NK-92 treated with Interleukin-12 subunit alpha and Interleukin-12 subunit beta, amount 100 ng/mL, for 24 hours (cell line): Measurements from ENCODE around the gene PRRX2.
"Not testable (repeated sequence)": the region's sequence is repeated elsewhere in the genome, so short reads cannot be mapped to it uniquely, and the experiment has no call there.

Experiments
- DNase-seq: peaks from one replicate; lab custom pipeline; 2025; lab: John Stamatoyannopoulos, UW

Gene PRRX2

DNA sequence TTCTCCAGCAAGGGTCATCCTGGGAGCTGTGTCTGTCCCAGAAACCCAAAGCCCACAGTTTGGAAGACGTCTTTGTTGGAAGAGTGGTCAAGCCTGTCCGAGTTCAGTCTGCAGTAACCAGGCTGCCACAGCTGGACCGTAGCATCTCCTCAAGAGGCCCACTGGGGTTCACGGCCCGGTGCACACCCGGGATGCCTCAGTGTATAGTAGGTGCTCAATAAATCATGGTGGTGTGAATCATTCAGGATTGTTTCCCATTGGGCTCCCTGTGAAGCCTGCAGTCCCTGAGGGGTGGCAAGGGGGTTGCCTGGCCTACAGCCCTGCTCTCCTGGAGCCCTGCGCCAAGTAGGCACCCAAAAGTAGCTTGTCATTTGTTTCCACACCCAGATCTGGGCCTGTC is 10.3 kb upstream of the PRRX2 start:
- DNase-seq, result no peak

DNA sequence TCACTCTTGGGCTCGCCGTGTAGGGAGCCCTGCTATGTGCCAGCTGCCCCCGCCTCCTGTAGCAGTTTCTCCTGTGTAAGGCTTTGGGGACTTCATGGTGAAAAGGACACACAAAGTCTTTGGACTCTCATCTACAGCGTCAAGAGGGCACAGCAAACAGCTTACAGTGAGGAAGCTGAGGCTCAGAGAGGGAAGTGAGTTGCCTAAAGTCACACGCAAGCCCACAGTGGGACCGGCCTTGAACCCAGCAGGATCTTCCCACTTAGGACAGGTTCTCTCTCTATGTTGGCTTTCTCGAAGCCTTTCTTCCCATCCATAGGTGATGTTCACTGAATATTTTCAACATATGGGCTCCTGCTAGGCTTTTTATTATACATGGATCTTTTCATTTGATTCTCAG is 9.8 kb upstream of the PRRX2 start:
- no peak for DNase-seq

DNA sequence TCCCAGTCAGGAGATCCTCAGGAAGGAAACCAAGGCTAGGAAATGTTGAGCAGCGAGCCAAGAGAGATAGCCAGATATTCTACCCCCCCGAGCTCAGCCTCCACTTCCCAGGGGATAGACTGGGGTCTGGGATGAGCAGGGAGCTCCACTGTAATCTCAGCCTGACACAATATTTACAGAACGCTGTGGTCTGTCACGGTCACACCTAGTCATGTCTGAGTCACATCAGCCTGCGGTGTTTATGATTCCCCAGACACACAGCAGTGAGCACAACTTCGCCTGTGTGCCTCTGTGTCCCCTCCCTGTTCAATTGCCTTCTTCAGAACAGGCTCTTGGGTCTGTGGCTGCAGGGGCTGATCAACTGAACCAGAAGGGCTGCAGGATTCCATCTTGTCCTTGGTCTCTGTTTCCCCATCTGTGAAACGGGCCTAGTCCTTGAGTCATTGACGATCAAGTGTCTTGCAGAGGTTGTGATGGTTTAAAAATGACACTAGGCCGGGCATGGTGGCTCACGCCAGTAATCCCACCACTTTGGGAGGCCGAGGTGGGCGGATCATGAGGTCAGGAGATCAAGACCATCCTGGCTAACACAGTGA is 8.6 kb upstream of the PRRX2 start:
- peak; percentile 43 for DNase-seq

DNA sequence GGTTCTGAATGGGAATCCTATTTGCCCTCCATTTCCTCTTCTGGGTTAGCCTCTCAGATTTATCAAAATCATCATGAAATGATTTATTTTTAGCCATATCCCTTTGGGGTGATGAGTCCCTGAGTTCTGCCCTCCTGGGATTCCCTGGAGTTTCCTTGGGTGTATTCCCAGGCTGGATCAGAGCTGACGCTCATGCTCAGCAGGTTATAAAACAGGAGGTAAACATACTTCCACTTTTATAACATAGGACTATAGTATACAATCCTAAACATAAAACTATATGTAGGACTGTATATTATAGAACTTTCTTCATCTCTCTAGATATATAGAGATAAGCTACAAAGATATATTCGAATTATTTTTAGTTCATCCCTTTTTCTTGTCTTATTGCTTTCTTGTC is 4.4 kb upstream of the PRRX2 start:
- DNase-seq, result no peak

DNA sequence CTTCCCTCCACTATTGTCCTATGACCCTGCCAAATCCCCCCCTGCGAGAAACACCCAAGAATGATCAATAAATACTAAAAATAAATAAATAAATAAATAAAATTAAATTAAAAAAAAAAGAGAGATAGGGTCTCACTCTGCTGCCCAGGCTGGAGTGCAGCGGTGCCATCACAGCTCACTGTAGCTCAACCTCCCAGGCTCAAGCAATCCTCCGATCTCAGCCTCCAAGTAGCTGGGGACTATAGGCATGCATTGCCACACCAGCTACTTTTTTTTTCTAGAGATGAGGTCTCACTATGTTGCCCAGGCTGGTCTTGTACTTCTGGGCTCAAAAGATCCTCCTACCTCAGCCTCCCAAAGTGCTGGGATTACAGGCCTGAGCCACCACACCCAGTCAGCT is 3.2 kb upstream of the PRRX2 start:
- DNase-seq, result not testable (repeated sequence)

DNA sequence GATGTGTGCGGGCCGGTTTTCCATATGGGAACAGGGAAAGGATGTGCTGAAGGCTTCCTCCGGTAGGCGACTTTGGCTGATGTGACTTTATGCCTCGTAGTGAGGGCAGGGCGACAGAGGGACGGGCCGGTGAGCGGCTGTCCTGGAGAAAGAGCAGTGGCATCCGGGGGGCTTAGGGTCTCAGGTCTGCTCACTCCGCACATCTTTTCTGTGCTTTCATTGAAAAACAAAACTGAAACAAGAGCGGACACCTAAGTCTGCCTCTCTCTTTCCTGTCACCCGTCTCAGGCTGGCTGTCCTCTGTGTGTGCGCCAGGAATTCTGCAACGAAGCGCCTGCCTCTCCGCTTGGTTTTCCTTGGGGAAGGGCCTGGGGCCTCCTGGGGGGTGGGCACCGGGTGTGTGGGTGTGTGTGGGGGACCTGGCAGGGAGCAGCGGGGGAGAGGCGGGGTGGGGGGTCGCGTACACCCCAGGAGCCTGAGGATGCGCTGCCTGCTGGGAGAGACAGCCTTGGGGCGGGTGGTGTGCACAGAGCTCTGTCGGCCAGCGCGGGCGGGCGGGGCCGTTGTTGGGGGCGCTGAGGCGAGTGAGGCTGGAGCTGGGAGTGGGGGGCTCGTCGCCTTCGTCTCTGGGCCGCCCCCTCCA is 580 bp upstream of the PRRX2 start:
- DNase-seq, result no peak

DNA sequence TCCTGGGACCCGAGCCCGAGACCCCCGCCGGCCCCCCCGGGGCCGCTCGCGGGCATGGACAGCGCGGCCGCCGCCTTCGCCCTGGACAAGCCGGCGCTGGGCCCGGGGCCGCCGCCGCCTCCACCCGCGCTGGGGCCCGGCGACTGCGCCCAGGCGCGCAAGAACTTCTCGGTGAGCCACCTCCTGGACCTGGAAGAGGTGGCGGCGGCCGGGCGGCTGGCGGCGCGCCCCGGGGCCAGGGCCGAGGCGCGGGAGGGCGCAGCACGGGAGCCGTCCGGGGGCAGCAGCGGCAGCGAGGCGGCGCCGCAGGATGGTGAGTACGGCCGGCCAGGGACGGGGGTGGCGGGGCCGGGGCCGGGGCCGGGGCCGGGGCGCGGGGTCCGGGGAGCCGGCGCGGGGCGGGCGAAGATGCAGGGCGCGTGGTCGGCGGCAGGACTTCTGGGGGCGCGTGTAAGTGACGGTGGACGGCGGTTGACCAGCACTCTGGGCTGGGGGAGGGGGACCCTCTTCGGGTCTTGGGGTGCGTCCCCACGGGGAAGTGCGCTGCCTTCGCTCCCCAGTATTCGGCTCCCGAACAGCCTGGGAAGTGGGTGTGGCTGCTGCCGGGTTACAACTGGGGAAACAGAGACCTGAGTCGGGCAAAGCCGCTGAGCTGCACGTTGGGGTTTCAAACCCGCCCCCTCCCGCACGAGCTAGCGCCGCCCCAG is 520 bp downstream of the PRRX2 start:
- no peak for DNase-seq

DNA sequence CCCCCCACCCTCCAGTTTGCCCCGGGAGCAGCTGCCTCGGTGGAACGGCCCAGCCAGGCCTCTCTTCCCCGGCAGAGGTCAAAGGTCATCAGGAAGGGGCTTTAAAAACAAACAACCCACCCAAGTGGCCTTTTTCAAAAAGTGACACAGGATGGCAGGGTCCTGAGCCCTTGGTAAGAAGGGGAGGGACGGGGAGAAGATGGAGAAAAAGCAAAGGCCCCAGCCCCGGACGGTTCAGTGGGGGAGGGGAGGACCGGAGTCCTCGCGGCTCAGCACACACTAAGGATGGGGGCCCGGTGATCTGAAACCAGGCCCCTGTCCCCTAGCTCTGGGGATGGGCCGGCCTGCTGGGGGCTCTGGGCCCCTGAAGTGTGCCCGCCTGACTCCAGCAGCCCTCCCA is 1.1 kb downstream of the PRRX2 start:
- DNase-seq, result no peak

DNA sequence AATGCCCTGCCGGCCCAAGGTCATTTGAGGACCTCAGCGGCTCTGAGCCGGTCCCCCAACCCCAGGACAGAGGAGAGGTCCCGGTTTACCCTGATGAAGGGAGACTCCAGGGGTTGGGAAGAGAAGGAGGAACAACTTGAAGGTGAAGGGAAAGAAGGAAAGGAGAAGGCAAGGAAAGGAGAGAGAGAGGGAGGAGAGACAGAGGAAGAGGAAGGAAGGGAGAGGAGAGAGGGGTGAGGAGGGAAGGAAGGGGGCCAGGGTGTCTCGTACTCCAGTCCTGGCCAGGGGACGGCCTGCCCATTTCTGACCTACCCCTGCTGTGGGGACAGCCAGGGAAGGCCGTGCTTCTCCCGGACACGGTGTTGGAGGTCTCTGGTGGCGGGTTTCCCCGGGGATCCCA is 1.9 kb downstream of the PRRX2 start:
- DNase-seq, result no peak

DNA sequence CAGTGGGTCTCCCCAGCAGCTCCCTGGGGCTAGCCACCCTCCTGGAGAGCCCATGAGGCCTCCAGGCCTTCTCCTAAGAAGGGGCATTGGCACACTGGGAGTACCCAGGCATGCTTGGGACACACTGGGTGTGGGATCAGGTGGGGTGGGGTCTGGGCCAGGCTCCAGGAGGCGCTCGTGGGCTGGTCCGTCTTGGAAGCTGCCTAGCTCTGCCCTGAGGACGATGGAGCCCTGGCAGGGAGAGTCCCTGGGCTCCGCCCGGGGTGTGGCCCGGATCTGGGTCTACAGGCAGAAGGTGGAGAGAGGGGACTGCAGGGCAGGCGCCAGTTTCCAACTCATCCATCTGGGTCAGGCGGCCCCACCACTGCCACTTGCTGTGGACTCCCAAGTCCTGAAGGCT is 2.4 kb downstream of the PRRX2 start:
- DNase-seq, result no peak

DNA sequence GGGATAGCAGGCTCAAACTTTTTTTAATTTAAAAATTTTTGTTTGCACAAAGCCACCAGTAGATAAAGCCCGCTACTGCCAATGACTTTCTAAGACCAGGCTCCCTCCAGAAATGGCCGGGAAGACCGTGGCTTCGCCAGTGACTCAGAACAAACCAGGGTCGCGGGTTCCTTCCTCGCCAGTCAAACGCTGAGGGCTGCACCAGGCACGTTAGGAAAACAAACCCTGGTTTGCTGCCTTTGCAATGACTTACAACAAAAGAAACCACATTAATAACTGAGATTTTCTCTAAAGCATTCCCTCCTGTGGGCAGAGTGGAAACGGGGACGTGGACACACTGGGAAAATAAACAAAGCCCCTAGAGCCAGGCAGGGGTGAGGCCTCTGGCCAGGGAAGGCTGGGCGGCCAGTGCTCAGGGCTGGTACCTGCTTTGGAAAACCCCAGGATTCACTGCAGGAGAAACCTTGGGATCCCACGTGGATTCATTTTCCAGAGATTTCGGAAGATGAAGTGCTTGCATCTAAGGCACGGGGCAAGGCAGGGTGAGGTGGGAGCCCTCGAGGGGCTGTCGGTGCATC is 3.8 kb downstream of the PRRX2 start:
- no peak for DNase-seq

DNA sequence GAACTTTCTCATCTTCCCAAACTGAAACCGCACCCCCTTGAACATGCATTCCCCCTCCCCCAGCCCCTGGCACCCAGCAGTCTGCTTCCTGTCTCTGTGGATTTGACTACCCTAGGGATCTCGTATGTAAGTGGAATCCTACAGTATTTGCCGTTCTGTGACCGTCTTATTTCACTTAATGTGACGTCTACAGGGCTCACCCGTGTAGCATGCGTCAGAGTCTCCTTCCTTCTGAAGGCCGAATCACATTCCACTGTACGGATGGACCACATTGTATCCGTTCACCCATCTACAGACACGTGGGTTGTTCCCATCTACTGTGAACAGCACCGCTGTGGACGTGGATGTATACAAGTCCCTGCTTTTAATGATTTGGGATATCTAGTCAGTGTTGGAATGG is 4.5 kb downstream of the PRRX2 start:
- no peak for DNase-seq

DNA sequence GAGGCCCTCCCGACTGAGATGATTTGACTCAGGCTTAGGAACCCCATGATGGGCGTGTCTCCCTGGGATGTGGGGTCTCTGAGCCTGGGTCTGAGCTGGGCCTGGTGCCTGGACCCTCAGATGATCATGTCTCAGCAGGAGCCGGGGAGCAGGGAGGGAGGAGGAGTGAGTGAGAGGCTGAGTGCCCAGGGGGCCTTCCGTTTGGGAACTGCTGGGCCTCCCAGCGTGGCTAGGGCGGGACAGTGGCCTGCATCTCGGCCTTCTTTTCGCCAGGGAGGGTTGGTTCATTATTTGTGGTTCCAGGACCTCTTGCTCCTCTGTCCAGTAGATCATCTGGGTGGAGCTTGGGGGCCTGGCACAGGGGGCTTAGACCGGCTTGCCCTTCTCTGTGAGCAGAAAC is 5.6 kb downstream of the PRRX2 start:
- no peak for DNase-seq

DNA sequence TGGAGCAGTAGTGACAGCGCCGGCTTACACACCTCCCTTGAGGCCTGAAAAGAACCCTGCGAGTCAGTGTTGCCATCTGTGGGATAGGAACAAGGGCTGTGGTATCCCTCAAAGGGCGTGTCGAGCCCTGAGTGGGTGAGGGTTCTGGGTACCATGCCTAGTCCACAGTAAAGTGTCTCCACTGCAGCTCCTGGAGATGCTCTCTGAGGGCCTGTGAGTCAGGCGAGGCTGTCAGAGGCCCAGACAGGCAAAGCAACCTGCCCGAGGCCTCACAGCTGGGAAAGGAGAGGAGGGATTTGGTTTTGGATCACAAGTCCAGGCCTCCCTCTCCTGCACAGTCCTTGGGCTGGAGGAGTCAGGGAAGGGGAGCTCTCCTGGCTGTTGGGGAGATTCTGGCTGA is 6.1 kb downstream of the PRRX2 start:
- no peak for DNase-seq

DNA sequence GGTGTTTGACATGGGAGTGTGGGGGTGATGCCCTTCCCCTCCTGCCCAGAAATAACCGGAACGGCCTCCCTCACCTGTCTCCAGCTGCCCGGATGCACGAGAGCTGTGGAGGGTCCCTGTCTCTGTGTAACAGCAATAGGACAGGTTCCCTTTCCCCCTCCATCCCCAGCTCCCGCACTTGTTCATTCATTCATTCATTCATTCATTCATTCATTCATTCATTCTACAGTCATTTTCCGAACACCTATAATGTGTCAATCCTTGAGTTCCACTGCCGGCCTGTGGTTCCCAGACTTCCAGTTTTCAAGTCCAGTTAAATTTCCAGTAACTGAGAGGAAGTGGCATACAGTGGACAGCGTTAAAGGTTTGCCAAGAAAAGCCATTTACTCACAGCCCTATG is 7.3 kb downstream of the PRRX2 start:
- DNase-seq, result no peak

DNA sequence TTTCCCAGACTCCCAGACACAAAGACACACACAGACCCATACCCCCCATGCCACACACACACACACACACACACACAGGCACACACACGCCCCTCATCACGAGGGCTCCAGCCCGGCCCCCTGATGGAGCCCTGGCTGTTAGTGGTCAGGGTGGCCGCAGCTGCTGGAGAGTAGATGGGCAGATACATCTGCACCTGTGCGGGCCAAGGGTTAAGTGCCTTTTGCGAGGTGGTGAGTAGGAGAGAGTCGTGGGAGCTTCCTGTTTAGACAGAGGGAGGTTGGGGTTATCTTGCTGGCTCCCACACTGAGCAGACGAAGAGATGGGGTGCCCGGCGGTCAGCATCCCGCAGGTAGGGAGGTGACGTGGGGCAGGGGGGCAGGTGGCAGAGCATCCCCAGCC is 8.2 kb downstream of the PRRX2 start:
- DNase-seq, result no peak

DNA sequence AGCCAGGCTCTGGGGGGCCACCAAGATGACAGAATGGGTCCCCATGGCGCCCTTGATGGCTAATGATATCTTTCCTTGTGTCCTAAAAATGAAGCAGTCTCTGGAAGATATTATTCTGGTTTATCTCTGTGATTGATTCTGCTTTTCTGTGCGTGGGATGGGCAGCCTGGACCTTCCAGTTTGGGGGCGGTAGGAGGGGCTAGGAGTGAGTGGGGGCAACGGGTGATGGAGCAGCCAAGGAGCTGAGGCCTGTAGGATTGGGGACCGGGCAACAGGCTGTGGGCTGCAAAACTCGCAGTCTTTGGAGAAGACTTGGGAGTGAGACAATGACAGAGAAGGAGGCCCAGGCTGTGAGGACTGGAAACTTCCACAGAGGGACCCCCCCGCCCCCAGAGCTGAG is 8.8 kb downstream of the PRRX2 start:
- no peak for DNase-seq

DNA sequence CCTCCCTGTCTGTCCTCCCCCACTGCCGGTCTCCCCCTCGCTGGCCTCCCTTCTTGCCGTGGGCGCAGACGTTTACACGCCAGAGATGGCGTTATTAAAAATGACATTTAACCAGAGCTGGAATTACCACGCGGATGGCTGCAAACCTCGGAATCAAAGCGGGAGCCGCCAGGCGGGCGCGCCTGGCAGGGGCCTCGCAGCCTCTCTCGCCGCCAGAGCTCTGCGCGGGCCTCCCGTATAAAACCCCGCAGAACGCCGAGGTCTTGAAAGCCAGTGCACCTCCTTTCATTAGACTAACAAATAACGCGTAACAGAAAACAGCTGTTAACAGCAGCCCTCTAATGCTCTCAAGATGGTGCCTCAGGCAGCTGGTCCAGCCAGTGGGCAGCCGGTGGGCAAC is 10.2 kb downstream of the PRRX2 start:
- no peak for DNase-seq

DNA sequence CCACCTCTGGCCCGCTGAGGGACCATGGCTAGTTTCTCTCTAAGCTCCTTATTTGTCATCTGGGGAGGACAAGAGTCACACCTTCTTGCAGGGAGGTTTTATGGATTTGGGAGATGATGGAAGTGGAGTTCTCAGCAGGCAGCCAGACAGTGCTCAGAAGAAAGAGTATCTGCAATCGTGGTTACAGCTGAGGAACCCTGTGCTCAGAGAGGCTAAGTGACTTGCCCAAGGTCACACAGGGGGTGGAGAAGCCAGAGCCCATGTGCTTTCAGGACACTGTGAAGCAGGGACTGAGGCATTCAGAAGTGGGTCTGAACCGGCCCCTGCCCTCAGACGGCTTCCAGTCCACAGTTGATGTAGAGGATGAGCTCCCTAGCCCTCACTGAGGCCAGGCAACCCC is 10.8 kb downstream of the PRRX2 start:
- no peak for DNase-seq

DNA sequence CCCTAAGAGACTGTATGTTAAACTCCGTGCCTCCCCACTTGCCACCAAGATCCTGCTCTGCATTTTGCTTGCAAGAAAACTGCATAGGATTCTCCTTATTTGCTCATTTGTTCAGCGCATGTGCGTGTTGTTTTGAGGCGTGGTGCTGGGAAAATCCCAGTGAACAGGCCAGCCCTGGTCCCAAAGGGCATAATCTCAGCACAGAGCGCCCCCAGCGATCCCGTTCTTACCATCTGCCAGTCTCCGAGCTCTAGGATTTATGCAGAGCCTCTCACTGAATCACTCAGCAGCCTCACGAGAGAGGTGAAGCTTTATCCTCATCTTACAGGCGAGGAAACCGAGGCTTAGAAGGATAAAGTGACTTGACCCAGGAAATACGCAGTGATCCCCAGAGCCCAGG is 11.5 kb downstream of the PRRX2 start:
- DNase-seq, result no peak

DNA sequence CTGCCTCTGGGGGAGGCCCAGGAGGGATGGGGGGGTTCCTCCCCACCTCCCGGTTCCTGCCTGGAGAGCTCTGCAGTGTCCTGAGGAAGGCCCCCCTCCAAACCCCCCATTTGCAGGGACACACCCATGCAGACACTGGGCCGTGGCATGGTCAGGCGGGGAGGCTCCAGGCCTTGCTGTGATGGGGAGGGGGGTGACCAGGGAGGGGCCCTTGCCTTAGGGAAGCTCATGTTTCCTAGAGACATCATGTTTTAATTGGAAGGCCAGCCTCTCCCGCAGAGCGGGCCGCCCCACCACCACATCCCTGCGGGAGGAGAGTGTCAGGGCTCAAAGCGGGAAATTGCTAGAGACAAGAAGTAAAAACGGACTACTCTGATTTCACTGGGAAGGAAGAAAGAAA is 12.0 kb downstream of the PRRX2 start:
- DNase-seq, result no peak

DNA sequence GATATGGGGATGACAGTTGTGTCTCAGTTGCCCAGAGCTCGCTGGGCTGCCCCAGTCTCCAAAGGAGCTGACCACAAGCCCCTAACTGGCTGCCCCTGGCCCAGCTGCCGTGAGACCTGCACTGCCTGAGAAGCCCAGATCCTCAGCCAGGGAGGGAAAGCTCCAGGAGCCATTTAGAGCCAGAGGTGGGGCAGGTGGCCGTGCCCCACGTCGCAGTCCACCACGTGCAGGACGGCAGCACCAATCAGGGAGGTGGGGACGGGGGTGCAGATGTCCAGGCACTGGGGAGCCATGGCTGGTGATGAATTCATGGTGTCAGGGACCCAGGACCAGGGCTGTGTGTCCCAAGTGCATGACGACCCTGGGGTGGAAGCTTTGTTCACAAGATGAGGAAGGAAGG is 13.4 kb downstream of the PRRX2 start:
- DNase-seq, result no peak

DNA sequence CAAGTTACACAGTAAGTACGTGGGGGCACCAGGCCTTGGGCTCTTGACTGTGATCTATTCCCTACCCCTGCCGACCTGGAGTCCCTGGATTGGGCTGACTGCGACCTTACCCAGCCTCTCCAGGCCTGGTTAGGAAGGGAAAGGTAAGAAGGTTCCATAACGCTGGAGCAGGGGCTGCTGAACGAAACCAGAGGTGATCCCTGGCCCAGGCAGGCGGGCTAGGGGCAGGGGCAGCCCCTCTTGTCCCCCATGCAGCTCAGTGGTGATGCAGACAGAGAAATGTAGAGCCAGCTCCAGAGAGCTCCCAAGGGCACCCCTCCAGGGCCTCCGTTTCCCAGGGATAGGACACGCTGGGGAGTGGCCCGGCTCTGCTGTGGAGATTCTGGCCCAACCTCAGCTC is 14.1 kb downstream of the PRRX2 start:
- DNase-seq, result no peak

DNA sequence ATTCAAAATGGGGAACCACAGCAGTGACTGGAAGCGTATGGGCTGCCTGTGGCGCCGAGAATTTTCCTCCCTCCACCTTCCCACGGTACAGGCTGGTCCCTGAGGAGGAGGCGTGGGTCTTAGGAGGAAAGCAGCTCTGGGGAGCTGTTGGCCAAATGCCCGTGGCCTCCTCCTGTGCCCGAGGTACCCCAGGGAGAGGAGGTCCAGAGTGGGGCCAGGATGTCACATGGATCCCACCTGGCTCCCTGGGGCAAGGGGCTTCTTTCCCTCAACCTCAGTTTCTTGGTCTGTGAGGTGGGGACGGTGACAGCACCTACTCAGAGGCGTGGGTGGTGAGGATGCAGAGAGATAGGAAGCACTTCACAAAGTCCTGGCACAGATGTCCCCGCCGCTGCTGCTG is 16.5 kb downstream of the PRRX2 start:
- DNase-seq, result no peak
